Fibroblast of lung (primary cell): ENCODE results near the gene CDC5L.

Experiments used
- CTCF ChIP-seq, 2 donors: IDR thresholded peaks in 1 of 2; conservative IDR thresholded peaks in 1 of 2; 1 replicate in 1 of 2; 2 replicates in 1 of 2; pipeline ENCODE4 v1.5.1; 2011 to 2012; ENCODE audit warnings: low read length in 2 of 2, control low read depth in 1 of 2, inconsistent platforms in 1 of 2, low read depth in 1 of 2, mild to moderate bottlenecking in 1 of 2
- EZH2 ChIP-seq: IDR thresholded peaks from 2 replicates; pipeline ENCODE4 v1.5.1; 2012; ENCODE audit warnings: low read length, control low read depth, mild to moderate bottlenecking; ENCODE audit errors: missing control alignments

DNA sequence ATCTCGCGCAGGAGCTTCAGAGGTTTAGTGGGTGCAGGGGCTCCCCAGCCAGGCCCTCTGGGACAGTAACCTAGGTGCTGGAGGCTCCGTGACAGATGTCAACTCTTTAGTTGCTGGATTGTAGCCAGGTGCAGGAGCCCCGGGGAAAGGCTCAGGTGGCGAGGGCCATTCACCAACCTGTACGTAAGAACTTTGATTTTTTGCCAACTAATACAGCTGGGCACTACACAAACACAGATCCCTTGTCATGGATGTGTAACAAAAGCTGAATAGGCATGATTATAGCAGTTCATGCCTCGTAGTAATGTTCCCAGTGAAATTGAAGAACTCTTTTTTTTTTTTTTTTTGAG lies 82.6 kb downstream of the CDC5L start:
- TF ChIP-seq CTCF (conservative IDR thresholded peaks at IDR 0.05 in 1 of 2, IDR thresholded peaks at IDR 0.05 in 1 of 2; ENCODE audit: low read depth in 1 of 2, low read length in 2 of 2) (peak in 1 of 2 donors; percentile 11), EZH2 (no peak)
